OCI-LY3 (cell line): ENCODE results near the gene TTC9B.

Experiments used
- H2AFZ ChIP-seq: fragments of 200-600, 300-600 bp; shearing (Covaris generic); 2 replicates; pipeline ENCODE4 v1.6.0; 2014; ENCODE audit warnings: antibody characterized with exemption, low read depth, low read length
- H3K27ac ChIP-seq: fragments of 200-600, 300-600 bp; sonication (generic); 2 replicates; pipeline ENCODE4 v1.5.1; 2014; ENCODE audit warnings: mild to moderate bottlenecking, low read length, moderate library complexity, mixed read lengths
- H3K27me3 ChIP-seq: fragments of 200-600, 300-600 bp; sonication (generic); 2 replicates; pipeline ENCODE4 v1.6.1; 2014; ENCODE audit warnings: low read depth, low read length, mixed read lengths
- H3K36me3 ChIP-seq: fragments of 200-600, 300-600 bp; sonication (generic); replicated peaks from 2 replicates; pipeline ENCODE3; 2014; ENCODE audit warnings: low read depth, low read length, mixed read lengths
- H3K4me1 ChIP-seq: fragments of 300-600, 200-600 bp; sonication (generic); 2 replicates; pipeline ENCODE4 v1.6.1; 2014; ENCODE audit warnings: low read length, mixed read lengths
- H3K4me2 ChIP-seq: fragments of 200-600, 300-600 bp; sonication (generic); 2 replicates; pipeline ENCODE4 v1.6.1; 2014; ENCODE audit warnings: low read length, mixed read lengths
- H3K4me3 ChIP-seq: fragments of 300-600, 200-600 bp; sonication (generic); 2 replicates; pipeline ENCODE4 v1.5.1; 2014; ENCODE audit warnings: antibody characterized with exemption, mild to moderate bottlenecking, low read length, moderate library complexity
- H3K79me2 ChIP-seq: fragments of 300-600, 200-600 bp; shearing (Covaris generic); 2 replicates; pipeline ENCODE4 v1.6.1; 2014; ENCODE audit warnings: mild to moderate bottlenecking, low read length, mixed read lengths
- H3K9ac ChIP-seq: fragments of 300-600, 200-600 bp; shearing (Covaris generic); 2 replicates; pipeline ENCODE4 v1.6.0; 2014; ENCODE audit warnings: mild to moderate bottlenecking, low read length, moderate library complexity
- H3K9me3 ChIP-seq: fragments of 200-600, 300-600 bp; shearing (Covaris generic); 2 replicates; pipeline ENCODE4 v1.6.1; 2014; ENCODE audit warnings: low read length, mixed read lengths; ENCODE audit not compliant: insufficient read depth
- H4K20me1 ChIP-seq: fragments of 200-600, 300-600 bp; sonication (generic); 2 replicates; pipeline ENCODE4 v1.6.1; 2016; ENCODE audit warnings: low read length, mixed read lengths; ENCODE audit not compliant: insufficient read depth
- EZH2phosphoT487 ChIP-seq: fragments of 200-600 bp; shearing (Covaris generic); IDR thresholded peaks from 2 replicates; pipeline ENCODE4 v1.6.1; 2018; ENCODE audit warnings: antibody characterized with exemption, mixed run types, low read depth
- TF ChIP-seq, protein P1 (sequence below): fragments of 200-600, 300-600 bp; sonication (generic); IDR thresholded peaks from 2 replicates; pipeline ENCODE4 v1.5.1; 2014; ENCODE audit warnings: antibody characterized with exemption, low read length, low read depth

TTC9B gene

GRCh38 chr19:40242480-40242879 is 24.3 kb upstream of the TTC9B start:
- Histone ChIP-seq H3K9me3 (no peaks in the 10 kb centered on the region), H3K9ac (no peak overlapping the region), H3K79me2 (no peaks in the 10 kb centered on the region), H3K4me3 (no peak overlapping the region), H3K36me3 (peaks cover 36% of the 10 kb centered on the region), H3K27ac (no peak overlapping the region), H3K27me3 (no peaks in the 10 kb centered on the region), H3K4me2 (no peak overlapping the region), H3K4me1 (no peaks in the 10 kb centered on the region), H4K20me1 (peaks cover 11% of the 10 kb centered on the region; the same call in 1 of the 2 replicates), H2AFZ (no peak overlapping the region)
- TF ChIP-seq EZH2phosphoT487 = no peak
- TF ChIP-seq, protein P1, sequence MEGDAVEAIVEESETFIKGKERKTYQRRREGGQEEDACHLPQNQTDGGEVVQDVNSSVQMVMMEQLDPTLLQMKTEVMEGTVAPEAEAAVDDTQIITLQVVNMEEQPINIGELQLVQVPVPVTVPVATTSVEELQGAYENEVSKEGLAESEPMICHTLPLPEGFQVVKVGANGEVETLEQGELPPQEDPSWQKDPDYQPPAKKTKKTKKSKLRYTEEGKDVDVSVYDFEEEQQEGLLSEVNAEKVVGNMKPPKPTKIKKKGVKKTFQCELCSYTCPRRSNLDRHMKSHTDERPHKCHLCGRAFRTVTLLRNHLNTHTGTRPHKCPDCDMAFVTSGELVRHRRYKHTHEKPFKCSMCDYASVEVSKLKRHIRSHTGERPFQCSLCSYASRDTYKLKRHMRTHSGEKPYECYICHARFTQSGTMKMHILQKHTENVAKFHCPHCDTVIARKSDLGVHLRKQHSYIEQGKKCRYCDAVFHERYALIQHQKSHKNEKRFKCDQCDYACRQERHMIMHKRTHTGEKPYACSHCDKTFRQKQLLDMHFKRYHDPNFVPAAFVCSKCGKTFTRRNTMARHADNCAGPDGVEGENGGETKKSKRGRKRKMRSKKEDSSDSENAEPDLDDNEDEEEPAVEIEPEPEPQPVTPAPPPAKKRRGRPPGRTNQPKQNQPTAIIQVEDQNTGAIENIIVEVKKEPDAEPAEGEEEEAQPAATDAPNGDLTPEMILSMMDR = no peak

- Histone ChIP-seq H3K27ac (no peak overlapping the region), H3K9me3 (no peaks in the 10 kb centered on the region), H4K20me1 (peaks cover 10% of the 10 kb centered on the region; the same call in 1 of the 2 replicates), H3K27me3 (no peaks in the 10 kb centered on the region), H3K4me3 (no peak overlapping the region), H3K79me2 (no peaks in the 10 kb centered on the region), H2AFZ (no peak overlapping the region), H3K36me3 (peaks cover 38% of the 10 kb centered on the region), H3K4me2 (no peak overlapping the region), H3K9ac (no peak overlapping the region), H3K4me1 (no peaks in the 10 kb centered on the region)
- TF ChIP-seq EZH2phosphoT487 = no peak
- TF ChIP-seq, protein P1 = no peak
Observed at GRCh38 chr19:40241809-40242384, 23.7 kb upstream of the TTC9B start.

DNA sequence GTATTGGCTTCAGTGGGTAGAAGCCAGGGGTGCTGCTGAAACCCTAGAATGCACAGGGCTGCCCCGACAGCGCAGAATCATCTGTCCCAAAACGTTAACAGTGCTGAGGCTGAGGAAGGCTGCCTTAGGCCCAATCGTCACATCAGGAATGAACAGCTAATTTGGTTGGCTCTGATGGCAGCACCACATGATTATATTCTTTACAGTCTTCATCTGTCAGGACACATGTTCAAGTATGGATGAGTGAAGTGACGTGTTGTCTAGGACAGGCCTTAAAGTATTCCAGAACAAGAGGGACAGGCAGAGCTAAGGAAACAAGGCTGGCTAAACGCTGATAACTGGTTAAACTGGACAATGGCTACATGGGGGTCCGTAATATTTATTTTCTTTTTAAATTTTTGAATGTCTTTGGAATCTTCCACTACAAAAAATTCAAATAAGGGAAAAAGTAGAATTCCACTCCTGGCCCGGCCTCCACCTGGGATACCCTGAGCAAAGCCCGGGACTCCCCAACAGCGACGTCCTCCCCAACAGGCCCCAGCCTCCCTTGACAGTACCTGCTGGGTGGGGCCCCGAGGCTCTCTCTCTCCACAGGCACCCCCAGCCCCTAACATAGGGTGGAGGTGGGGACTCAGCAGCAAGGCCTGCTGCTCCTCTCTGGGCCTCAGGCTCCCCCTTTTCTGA is 23.1 kb upstream of the TTC9B start:
- peaks cover 10% of the 10 kb centered on the region; the same call in 1 of the 2 replicates for H4K20me1 ChIP-seq
- no peak for TF ChIP-seq EZH2phosphoT487
- TF ChIP-seq, protein P1 = no peak
- H3K79me2 ChIP-seq = no peaks in the 10 kb centered on the region
- no peak overlapping the region for H3K9ac ChIP-seq
- no peaks in the 10 kb centered on the region for H3K9me3 ChIP-seq
- no peak overlapping the region for H3K4me2 ChIP-seq
- H2AFZ ChIP-seq = no peak overlapping the region
- H3K27ac ChIP-seq = no peak overlapping the region
- H3K36me3 ChIP-seq = peaks cover 39% of the 10 kb centered on the region
- no peaks in the 10 kb centered on the region for H3K27me3 ChIP-seq
- no peak overlapping the region for H3K4me3 ChIP-seq
- no peaks in the 10 kb centered on the region for H3K4me1 ChIP-seq

DNA sequence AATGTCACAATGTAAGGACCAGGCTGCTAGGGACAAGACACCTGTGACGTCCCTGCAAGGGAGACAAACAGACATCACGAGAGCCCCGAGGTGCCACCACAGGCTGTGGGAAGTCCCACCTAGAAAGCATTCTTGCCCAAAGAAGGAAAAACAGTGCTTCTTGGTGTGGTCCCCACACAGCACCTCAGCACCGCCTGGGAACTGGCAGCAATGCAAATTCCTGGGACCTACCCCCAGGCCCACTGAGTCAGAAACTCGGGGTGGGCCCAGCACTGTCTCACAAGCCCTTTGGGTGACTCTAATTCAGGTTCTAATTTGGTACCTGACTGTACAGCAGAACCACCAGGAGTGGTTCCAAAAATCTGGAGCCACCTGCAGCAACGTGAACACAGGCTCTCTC is 22.1 kb upstream of the TTC9B start:
- H2AFZ ChIP-seq = no peak overlapping the region
- H3K4me2 ChIP-seq = no peak overlapping the region
- no peaks in the 10 kb centered on the region for H3K4me1 ChIP-seq
- TF ChIP-seq EZH2phosphoT487 = no peak
- TF ChIP-seq, protein P1 = no peak
- no peaks in the 10 kb centered on the region for H3K9me3 ChIP-seq
- H3K36me3 ChIP-seq = peaks cover 40% of the 10 kb centered on the region
- H3K79me2 ChIP-seq = no peaks in the 10 kb centered on the region
- H4K20me1 ChIP-seq = peaks cover 7% of the 10 kb centered on the region; the same call in 1 of the 2 replicates
- H3K27ac ChIP-seq = no peak overlapping the region
- no peaks in the 10 kb centered on the region for H3K27me3 ChIP-seq
- no peak overlapping the region for H3K9ac ChIP-seq
- no peak overlapping the region for H3K4me3 ChIP-seq
